Measurements from ENCODE around the gene ORM1.

The ORM1 gene

GRCh38 chr9:114373960-114374730 lies 51.2 kb downstream of the ORM1 start:
- no peak for DNase-seq (ENCODE audit: low read depth in 2 of 2)
- no peak overlapping the region for H3K4me3 ChIP-seq (replicated peaks in 1 of 2; ENCODE audit: low read depth in 2 of 2, low read length in 2 of 2)
- TF ChIP-seq, protein P1, sequence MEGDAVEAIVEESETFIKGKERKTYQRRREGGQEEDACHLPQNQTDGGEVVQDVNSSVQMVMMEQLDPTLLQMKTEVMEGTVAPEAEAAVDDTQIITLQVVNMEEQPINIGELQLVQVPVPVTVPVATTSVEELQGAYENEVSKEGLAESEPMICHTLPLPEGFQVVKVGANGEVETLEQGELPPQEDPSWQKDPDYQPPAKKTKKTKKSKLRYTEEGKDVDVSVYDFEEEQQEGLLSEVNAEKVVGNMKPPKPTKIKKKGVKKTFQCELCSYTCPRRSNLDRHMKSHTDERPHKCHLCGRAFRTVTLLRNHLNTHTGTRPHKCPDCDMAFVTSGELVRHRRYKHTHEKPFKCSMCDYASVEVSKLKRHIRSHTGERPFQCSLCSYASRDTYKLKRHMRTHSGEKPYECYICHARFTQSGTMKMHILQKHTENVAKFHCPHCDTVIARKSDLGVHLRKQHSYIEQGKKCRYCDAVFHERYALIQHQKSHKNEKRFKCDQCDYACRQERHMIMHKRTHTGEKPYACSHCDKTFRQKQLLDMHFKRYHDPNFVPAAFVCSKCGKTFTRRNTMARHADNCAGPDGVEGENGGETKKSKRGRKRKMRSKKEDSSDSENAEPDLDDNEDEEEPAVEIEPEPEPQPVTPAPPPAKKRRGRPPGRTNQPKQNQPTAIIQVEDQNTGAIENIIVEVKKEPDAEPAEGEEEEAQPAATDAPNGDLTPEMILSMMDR (IDR thresholded peaks at IDR 0.05; ENCODE audit: low read depth, low read length), result no peak

DNA sequence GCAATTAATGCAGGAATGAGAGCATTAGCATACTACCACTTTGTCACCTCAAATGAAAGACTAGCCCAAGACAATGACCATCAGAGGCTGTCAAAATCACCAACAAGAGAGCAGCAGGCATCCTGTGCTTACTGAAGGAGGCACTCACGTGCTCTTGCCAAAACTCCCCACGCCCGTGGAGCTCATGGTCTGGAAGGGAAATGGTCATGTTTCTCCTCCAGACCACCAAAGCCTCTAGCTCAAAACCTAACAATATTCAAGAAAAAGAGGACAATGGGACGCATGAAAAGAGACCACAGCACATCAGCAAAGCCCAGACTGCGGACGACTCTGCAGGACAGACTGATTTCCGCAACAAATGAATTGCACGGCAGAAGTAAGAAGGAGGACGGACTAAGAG lies 52.0 kb downstream of the ORM1 start:
- TF ChIP-seq, protein P1 (IDR thresholded peaks at IDR 0.05; ENCODE audit: low read depth, low read length), result no peak
- DNase-seq (ENCODE audit: low read depth in 2 of 2), result no peak
- no peak overlapping the region for H3K4me3 ChIP-seq (replicated peaks in 1 of 2; ENCODE audit: low read depth in 2 of 2, low read length in 2 of 2)

DNA sequence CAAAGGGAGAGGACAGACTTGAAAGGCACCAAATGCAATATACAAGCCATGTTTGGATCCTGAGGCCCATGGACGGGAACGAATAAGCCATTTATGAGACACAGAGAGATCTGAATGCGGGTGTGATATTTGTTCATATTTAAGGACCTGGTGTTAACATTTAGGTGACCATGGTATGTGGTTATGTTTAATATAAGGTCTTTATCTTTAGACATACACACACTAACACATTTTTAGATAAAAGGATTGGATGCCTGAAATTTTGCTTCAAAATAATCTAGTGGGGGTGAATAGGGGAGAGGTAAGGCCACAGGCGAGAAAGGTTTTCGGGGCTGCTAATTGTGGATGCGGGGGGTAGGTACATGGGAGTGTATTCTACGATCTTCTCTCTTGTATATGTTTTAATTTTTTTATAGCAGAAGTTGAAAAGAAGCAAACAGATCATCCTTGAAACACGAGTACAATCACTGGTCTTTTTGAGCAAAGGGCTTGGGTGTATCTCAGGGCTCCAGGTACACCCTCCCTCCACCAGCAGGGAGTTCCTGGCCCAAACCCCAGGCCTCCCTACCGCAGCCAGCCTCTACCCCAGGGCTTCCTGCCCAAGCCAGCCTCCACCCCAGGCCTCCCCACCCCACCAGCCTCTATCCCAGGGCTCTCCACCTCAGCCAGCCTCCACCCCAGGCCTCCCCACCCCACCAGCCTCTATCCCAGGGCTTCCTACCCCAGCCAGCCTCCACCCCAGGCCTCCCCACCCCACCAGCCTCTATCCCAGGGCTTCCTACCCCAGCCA lies 52.7 kb downstream of the ORM1 start:
- DNase-seq (ENCODE audit: low read depth in 2 of 2), result no peak
- H3K4me3 ChIP-seq (replicated peaks in 1 of 2; ENCODE audit: low read depth in 2 of 2, low read length in 2 of 2), result no peak overlapping the region
- TF ChIP-seq, protein P1 (IDR thresholded peaks at IDR 0.05; ENCODE audit: low read depth, low read length), result no peak

All from cardiac fibroblast (primary cell).